CD8-positive, alpha-beta memory T cell (primary cell): ENCODE results near the gene PABPN1. TPM values are rescaled to one million over a fixed set of nuclear protein-coding genes. Genes with fewer than 3 reads are reported as not detected.

Experiments
- CTCF ChIA-PET: fragments of 350-600 bp; sonication (Branson Sonifier 250); formaldehyde crosslinking; loops from one replicate; lab custom pipeline; 2021; ENCODE audit warnings: antibody characterized with exemption; lab: Charles Lee
- POLR2A ChIA-PET: fragments of 350-600 bp; sonication (Branson Sonifier 250); formaldehyde crosslinking; loops from one replicate; lab custom pipeline; 2021; ENCODE audit warnings: antibody characterized with exemption; lab: Charles Lee
- DNase-seq, 5 donors: peaks; one replicate each; pipeline versions ENCODE4 v3.0.0 to v3.0.0-alpha.2; 2020 to 2022; ENCODE audit warnings: mixed read lengths in 1 of 5
- H3K27ac ChIP-seq: one replicate; pipeline ENCODE4 v1.7.0; 2013; ENCODE audit warnings: low read depth, mild to moderate bottlenecking, low read length, moderate library complexity
- H3K27me3 ChIP-seq: 2 replicates; pipeline ENCODE4 v1.7.0; 2013; ENCODE audit warnings: low read length, mild to moderate bottlenecking; ENCODE audit not compliant: insufficient read depth, poor library complexity, severe bottlenecking
- H3K36me3 ChIP-seq: 2 replicates; pipeline ENCODE4 v1.7.0; 2013; ENCODE audit warnings: mild to moderate bottlenecking, low read length, moderate library complexity; ENCODE audit not compliant: insufficient read depth
- H3K4me1 ChIP-seq: 2 replicates; pipeline ENCODE4 v1.7.0; 2013; ENCODE audit warnings: mild to moderate bottlenecking, low read length, moderate library complexity; ENCODE audit not compliant: insufficient read depth
- H3K4me3 ChIP-seq: 2 replicates; pipeline ENCODE4 v1.7.0; 2013; ENCODE audit warnings: mild to moderate bottlenecking, low read length
- H3K9me3 ChIP-seq: 2 replicates; pipeline ENCODE4 v1.7.0; 2013; ENCODE audit warnings: mild to moderate bottlenecking, low read length
- H3K27ac Mint-ChIP-seq, 8 donors: one replicate each; pipeline ENCODE4 v1.8.0; 2020 to 2021; ENCODE audit warnings: mixed read lengths in 8 of 8, mild to moderate bottlenecking in 6 of 8, inconsistent platforms in 3 of 8, moderate library complexity in 3 of 8
- H3K27me3 Mint-ChIP-seq, 2 donors: one replicate each; pipeline ENCODE4 v1.8.0; 2020 to 2021; ENCODE audit warnings: mixed read lengths in 2 of 2, mild to moderate bottlenecking in 1 of 2, moderate library complexity in 1 of 2
- H3K36me3 Mint-ChIP-seq, 3 donors: one replicate each; pipeline ENCODE4 v1.8.0; 2020 to 2021; ENCODE audit warnings: mixed read lengths in 3 of 3, inconsistent platforms in 1 of 3, mild to moderate bottlenecking in 1 of 3
- H3K4me1 Mint-ChIP-seq, 3 donors: one replicate each; pipeline ENCODE4 v1.8.0; 2020 to 2021; ENCODE audit warnings: mixed read lengths in 3 of 3, inconsistent platforms in 1 of 3, mild to moderate bottlenecking in 1 of 3
- H3K4me3 Mint-ChIP-seq, 7 donors: one replicate each; pipeline ENCODE4 v1.8.0; 2020 to 2021; ENCODE audit warnings: mixed read lengths in 7 of 7, mild to moderate bottlenecking in 6 of 7, moderate library complexity in 4 of 7, inconsistent platforms in 2 of 7
- H3K9me3 Mint-ChIP-seq, 5 donors: one replicate each; pipeline ENCODE4 v1.8.0; 2020 to 2022; ENCODE audit warnings: mixed read lengths in 5 of 5, mild to moderate bottlenecking in 3 of 5, moderate library complexity in 2 of 5, inconsistent platforms in 1 of 5
- polyA plus RNA-seq: library from polyadenylated mRNA; unstranded; fragments of 300-500 nt; fragmentation: Illumina TruSeq; gene quantifications from one replicate; pipeline ENCODE4 v1.2.3, GENCODE V29; 2021
- total RNA-seq, 2 experiments: library from RNA; stranded (reverse); gene quantifications; one replicate each; pipeline ENCODE4 v1.2.3, GENCODE V29; 2021

PABPN1 gene
- total and polyA plus RNA-seq, 3 experiments from 2014 or later: 125 to 308 (median 308) TPM

- Mint-ChIP-seq H3K4me1 (peaks cover 25 to 46% (median 36%) of the 10 kb centered on the region in 3 donors), H3K9me3 (no peaks in the 10 kb centered on the region), H3K4me3 (peak overlapping the region; percentile 94 to 100 (median 95)), H3K36me3 (peaks cover 0 to 8% (median 0%) of the 10 kb centered on the region in 3 donors), H3K27ac (peak overlapping the region; percentile 78 to 95 (median 90)), H3K27me3 (no peaks in the 10 kb centered on the region)
- ChIA-PET CTCF (interaction anchor here (1.0 to 4.1 kb wide), 7 partner anchors 9 to 165 kb away, joined by 3 to 31 read pairs (median 6); partner anchors contain the start of genes PABPN1 and PPP1R3E), POLR2A (interaction anchor here (0.7 to 2.5 kb wide), 6 partner anchors 11 to 1760 kb away, joined by 3 to 33 read pairs (median 4); partner anchors contain the start of genes PABPN1, PPP1R3E and SALL2)
- no peaks in the 10 kb centered on the region for H3K36me3 ChIP-seq
- no peak for DNase-seq
- peaks cover 13% of the 10 kb centered on the region for H3K4me1 ChIP-seq
- H3K9me3 ChIP-seq: no peaks in the 10 kb centered on the region
- H3K4me3 ChIP-seq: peak overlapping the region; percentile 82
- H3K27me3 ChIP-seq: no peaks in the 10 kb centered on the region
- H3K27ac ChIP-seq: peak overlapping the region; percentile 82
Observed at GRCh38 chr14:23285530-23286019, 35.7 kb upstream of the PABPN1 start.

GRCh38 chr14:23286020-23286901, 35.0 kb upstream of the PABPN1 start, which contains the start of gene HOMEZ:
Gene HOMEZ (minus strand): TSS chr14:23286132. CDS start chr14:23285952, 180 bp downstream.
- CTCF ChIA-PET: interaction anchor here (1.0 to 4.1 kb wide), 7 partner anchors 9 to 165 kb away, joined by 3 to 31 read pairs (median 6); partner anchors contain the start of genes PABPN1 and PPP1R3E
- H3K4me3 ChIP-seq: peak within 1 kb of the TSS; percentile 82
- H3K27ac Mint-ChIP-seq: peak within 1 kb of the TSS; percentile 79 to 99 (median 97)

GRCh38 chr14:23286902-23287479, 34.3 kb upstream of the PABPN1 start:
- Mint-ChIP-seq H3K27ac (peak overlapping the region; percentile 79 to 99 (median 97)), H3K9me3 (no peaks in the 10 kb centered on the region), H3K4me3 (peak overlapping the region; percentile 94 to 100 (median 95)), H3K36me3 (peaks cover 0 to 6% (median 0%) of the 10 kb centered on the region in 3 donors), H3K27me3 (no peaks in the 10 kb centered on the region), H3K4me1 (peaks cover 25 to 41% (median 36%) of the 10 kb centered on the region in 3 donors)
- peak overlapping the region; percentile 82 for H3K4me3 ChIP-seq
- H3K27me3 ChIP-seq: no peaks in the 10 kb centered on the region
- H3K4me1 ChIP-seq: peaks cover 13% of the 10 kb centered on the region
- POLR2A ChIA-PET: interaction anchor here (1.0 to 2.5 kb wide), 4 partner anchors 14 to 166 kb away, joined by 3 to 33 read pairs (median 14); partner anchors contain the start of genes PABPN1 and PPP1R3E
- DNase-seq: no peak
- H3K36me3 ChIP-seq: no peaks in the 10 kb centered on the region
- H3K27ac ChIP-seq: peak overlapping the region; percentile 82
- CTCF ChIA-PET: interaction anchor here (1.3 to 4.1 kb wide), 6 partner anchors 9 to 166 kb away, joined by 3 to 31 read pairs (median 6); partner anchors contain the start of genes PABPN1 and PPP1R3E
- no peaks in the 10 kb centered on the region for H3K9me3 ChIP-seq

More at GRCh38 chr14:23286020-23286901, 35.0 kb upstream of the PABPN1 start, which contains the start of gene HOMEZ:
- Mint-ChIP-seq H3K36me3 (peaks cover 0 to 8% (median 0%) of the 10 kb centered on the region in 3 donors), H3K27me3 (no peaks in the 10 kb centered on the region), H3K4me3 (peak within 1 kb of the TSS; percentile 94 to 100 (median 95)), H3K9me3 (no peaks in the 10 kb centered on the region), H3K4me1 (peaks cover 25 to 44% (median 36%) of the 10 kb centered on the region in 3 donors)
- H3K27ac ChIP-seq: peak within 1 kb of the TSS; percentile 82
- no peaks in the 10 kb centered on the region for H3K9me3 ChIP-seq
- no peaks in the 10 kb centered on the region for H3K27me3 ChIP-seq
- H3K4me1 ChIP-seq: peaks cover 13% of the 10 kb centered on the region
- DNase-seq: peak; percentile 94 to 98 (median 98)
- no peaks in the 10 kb centered on the region for H3K36me3 ChIP-seq
- POLR2A ChIA-PET: interaction anchor here (0.9 to 2.5 kb wide), 6 partner anchors 10 to 1760 kb away, joined by 3 to 33 read pairs (median 4); partner anchors contain the start of genes PABPN1, PPP1R3E and SALL2

- Histone ChIP-seq H3K4me1 (peaks cover 16% of the 10 kb centered on the region), H3K9me3 (no peaks in the 10 kb centered on the region), H3K27me3 (no peaks in the 10 kb centered on the region), H3K36me3 (peaks cover 5% of the 10 kb centered on the region), H3K27ac (no peak overlapping the region), H3K4me3 (no peak overlapping the region)
- Mint-ChIP-seq H3K27me3 (peaks cover 0 to 2% of the 10 kb centered on the region in 2 donors), H3K27ac (peak overlapping the region; percentile 25 to 95 (median 68)), H3K36me3 (peaks cover 0 to 20% (median 0%) of the 10 kb centered on the region in 3 donors), H3K4me1 (peaks cover 10 to 22% (median 16%) of the 10 kb centered on the region in 3 donors), H3K9me3 (no peaks in the 10 kb centered on the region), H3K4me3 (peak overlapping the region in 6 of 7 donors; percentile 1 to 77 (median 34))
- CTCF ChIA-PET: interaction anchor here (0.7 to 5.3 kb wide), 14 partner anchors 8 to 265 kb away, joined by 3 to 31 read pairs (median 3); partner anchors contain the start of genes HOMEZ and PABPN1
- DNase-seq: peak; percentile 36 to 68 (median 61)
- POLR2A ChIA-PET: interaction anchor here (0.6 kb wide), 1 partner anchor 27 kb away, joined by 5 read pairs; no protein-coding TSS in a partner anchor
Observed at GRCh38 chr14:23294734-23295561, 26.3 kb upstream of the PABPN1 start.

GRCh38 chr14:23296012-23296777, 25.1 kb upstream of the PABPN1 start:
- Mint-ChIP-seq H3K4me1 (peaks cover 21 to 34% (median 27%) of the 10 kb centered on the region in 3 donors), H3K27ac (peak overlapping the region in 5 of 8 donors; percentile 12 to 95 (median 61)), H3K27me3 (peaks cover 0 to 2% of the 10 kb centered on the region in 2 donors), H3K9me3 (no peaks in the 10 kb centered on the region), H3K36me3 (peaks cover 0 to 20% (median 0%) of the 10 kb centered on the region in 3 donors), H3K4me3 (peak overlapping the region in 1 of 7 donors; percentile 62)
- POLR2A ChIA-PET: interaction anchor here (0.8 to 1.9 kb wide), 2 partner anchors 10 to 25 kb away, joined by 3 to 7 read pairs; partner anchors contain the start of genes HOMEZ and PABPN1
- Histone ChIP-seq H3K9me3 (no peaks in the 10 kb centered on the region), H3K4me3 (no peak overlapping the region), H3K36me3 (peaks cover 5% of the 10 kb centered on the region), H3K4me1 (peaks cover 26% of the 10 kb centered on the region), H3K27ac (no peak overlapping the region), H3K27me3 (no peaks in the 10 kb centered on the region)
- CTCF ChIA-PET: interaction anchor here (0.9 to 5.3 kb wide), 8 partner anchors 9 to 175 kb away, joined by 3 to 31 read pairs (median 4); partner anchors contain the start of genes HOMEZ and PABPN1
- no peak for DNase-seq

GRCh38 chr14:23297096-23297495, 24.2 kb upstream of the PABPN1 start:
- Mint-ChIP-seq H3K4me1 (peaks cover 21 to 35% (median 27%) of the 10 kb centered on the region in 3 donors), H3K36me3 (peaks cover 0 to 20% (median 0%) of the 10 kb centered on the region in 3 donors), H3K27ac (peak overlapping the region in 1 of 8 donors; percentile 95), H3K4me3 (peak overlapping the region in 1 of 7 donors; percentile 31), H3K27me3 (peaks cover 0 to 2% of the 10 kb centered on the region in 2 donors), H3K9me3 (no peaks in the 10 kb centered on the region)
- DNase-seq: no peak
- Histone ChIP-seq H3K27ac (no peak overlapping the region), H3K27me3 (no peaks in the 10 kb centered on the region), H3K4me1 (peaks cover 26% of the 10 kb centered on the region), H3K4me3 (no peak overlapping the region), H3K9me3 (no peaks in the 10 kb centered on the region), H3K36me3 (peaks cover 5% of the 10 kb centered on the region)
- ChIA-PET CTCF (interaction anchor here (1.0 to 5.3 kb wide), 4 partner anchors 10 to 176 kb away, joined by 3 to 31 read pairs (median 4); partner anchors contain the start of gene HOMEZ), POLR2A (interaction anchor here (0.8 to 1.9 kb wide), 2 partner anchors 11 to 24 kb away, joined by 3 to 7 read pairs; partner anchors contain the start of genes HOMEZ and PABPN1)
